Panc1 (cell line): ENCODE measurements around the gene STOX2.

Experiments
- POLR2AphosphoS5 ChIP-seq: IDR thresholded peaks from 2 replicates; pipeline ENCODE4 v1.6.1; 2012; ENCODE audit warnings: mild to moderate bottlenecking, low read depth, low read length, moderate library complexity
- TF ChIP-seq, protein P1 (sequence below): fragments of 450-650 bp; IDR thresholded peaks from 2 replicates; pipeline ENCODE4 v1.5.1; 2017; ENCODE audit warnings: mild to moderate bottlenecking
- TF ChIP-seq, protein P2 (sequence below), 2 experiments: IDR thresholded peaks; 2 replicates each; pipeline ENCODE4 v1.6.1; 2011 to 2012; ENCODE audit warnings: low read depth in 2 of 2, control low read depth in 1 of 2, low read length in 1 of 2, mild to moderate bottlenecking in 1 of 2, moderate library complexity in 1 of 2; ENCODE audit not compliant: insufficient read depth in 1 of 2

DNA sequence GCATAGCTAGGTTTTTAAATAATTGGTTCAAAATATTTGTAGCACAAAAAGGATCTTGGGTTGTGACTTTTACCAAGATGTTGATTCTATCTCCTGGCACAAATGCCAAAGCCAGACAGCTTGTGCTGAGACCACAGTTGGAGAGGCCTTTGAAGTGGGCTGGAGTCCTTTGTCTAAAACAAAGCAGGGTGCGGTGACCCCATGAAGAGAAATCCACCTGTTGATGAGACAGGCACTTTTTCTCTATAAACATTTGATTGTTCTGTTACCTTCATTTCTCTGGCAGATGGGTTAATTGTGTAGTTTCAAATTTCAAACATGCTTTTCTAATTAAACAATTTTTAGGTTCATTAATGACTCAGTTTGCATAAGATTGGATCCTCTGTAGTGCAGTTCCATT is 56.7 kb downstream of the STOX2 start:
- TF ChIP-seq, protein P1, sequence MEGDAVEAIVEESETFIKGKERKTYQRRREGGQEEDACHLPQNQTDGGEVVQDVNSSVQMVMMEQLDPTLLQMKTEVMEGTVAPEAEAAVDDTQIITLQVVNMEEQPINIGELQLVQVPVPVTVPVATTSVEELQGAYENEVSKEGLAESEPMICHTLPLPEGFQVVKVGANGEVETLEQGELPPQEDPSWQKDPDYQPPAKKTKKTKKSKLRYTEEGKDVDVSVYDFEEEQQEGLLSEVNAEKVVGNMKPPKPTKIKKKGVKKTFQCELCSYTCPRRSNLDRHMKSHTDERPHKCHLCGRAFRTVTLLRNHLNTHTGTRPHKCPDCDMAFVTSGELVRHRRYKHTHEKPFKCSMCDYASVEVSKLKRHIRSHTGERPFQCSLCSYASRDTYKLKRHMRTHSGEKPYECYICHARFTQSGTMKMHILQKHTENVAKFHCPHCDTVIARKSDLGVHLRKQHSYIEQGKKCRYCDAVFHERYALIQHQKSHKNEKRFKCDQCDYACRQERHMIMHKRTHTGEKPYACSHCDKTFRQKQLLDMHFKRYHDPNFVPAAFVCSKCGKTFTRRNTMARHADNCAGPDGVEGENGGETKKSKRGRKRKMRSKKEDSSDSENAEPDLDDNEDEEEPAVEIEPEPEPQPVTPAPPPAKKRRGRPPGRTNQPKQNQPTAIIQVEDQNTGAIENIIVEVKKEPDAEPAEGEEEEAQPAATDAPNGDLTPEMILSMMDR, result no peak
- no peak for TF ChIP-seq POLR2AphosphoS5
- TF ChIP-seq, protein P2, sequence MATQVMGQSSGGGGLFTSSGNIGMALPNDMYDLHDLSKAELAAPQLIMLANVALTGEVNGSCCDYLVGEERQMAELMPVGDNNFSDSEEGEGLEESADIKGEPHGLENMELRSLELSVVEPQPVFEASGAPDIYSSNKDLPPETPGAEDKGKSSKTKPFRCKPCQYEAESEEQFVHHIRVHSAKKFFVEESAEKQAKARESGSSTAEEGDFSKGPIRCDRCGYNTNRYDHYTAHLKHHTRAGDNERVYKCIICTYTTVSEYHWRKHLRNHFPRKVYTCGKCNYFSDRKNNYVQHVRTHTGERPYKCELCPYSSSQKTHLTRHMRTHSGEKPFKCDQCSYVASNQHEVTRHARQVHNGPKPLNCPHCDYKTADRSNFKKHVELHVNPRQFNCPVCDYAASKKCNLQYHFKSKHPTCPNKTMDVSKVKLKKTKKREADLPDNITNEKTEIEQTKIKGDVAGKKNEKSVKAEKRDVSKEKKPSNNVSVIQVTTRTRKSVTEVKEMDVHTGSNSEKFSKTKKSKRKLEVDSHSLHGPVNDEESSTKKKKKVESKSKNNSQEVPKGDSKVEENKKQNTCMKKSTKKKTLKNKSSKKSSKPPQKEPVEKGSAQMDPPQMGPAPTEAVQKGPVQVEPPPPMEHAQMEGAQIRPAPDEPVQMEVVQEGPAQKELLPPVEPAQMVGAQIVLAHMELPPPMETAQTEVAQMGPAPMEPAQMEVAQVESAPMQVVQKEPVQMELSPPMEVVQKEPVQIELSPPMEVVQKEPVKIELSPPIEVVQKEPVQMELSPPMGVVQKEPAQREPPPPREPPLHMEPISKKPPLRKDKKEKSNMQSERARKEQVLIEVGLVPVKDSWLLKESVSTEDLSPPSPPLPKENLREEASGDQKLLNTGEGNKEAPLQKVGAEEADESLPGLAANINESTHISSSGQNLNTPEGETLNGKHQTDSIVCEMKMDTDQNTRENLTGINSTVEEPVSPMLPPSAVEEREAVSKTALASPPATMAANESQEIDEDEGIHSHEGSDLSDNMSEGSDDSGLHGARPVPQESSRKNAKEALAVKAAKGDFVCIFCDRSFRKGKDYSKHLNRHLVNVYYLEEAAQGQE (IDR thresholded peaks at IDR 0.05; ENCODE audit: insufficient read depth in 1 of 2, low read depth in 2 of 2, low read length in 1 of 2), result no peak
